Panc1 (cell line): ENCODE results near the gene ARID1A. TPM values are rescaled to one million over a fixed set of nuclear protein-coding genes. Genes with fewer than 3 reads are reported as not detected.
A peak's percentile ranks its signal among the peaks of the same experiment; 100 is the strongest.

Experiments used
- ATAC-seq: fragments of 200-7000 bp; cut with Tn5 transposase; 2 replicates; pipeline ENCODE4 v1.9.1; 2020; ENCODE audit warnings: mild to moderate bottlenecking, moderate library complexity
- BruUV-seq: library from RNA; stranded (reverse); fragments of 400-500 nt; replicated peaks from 2 replicates; lab custom pipeline; 2021; lab: Mats Ljungman, UMichigan
- CTCF ChIA-PET: fragments of 300-600 bp; sonication (Branson Sonifier 250); formaldehyde crosslinking; loops from one replicate; lab custom pipeline; 2022; ENCODE audit warnings: antibody characterized with exemption; lab: Charles Lee
- POLR2A ChIA-PET: fragments of 300-600 bp; sonication (Branson Sonifier 250); formaldehyde crosslinking; loops from one replicate; lab custom pipeline; 2022; ENCODE audit warnings: antibody characterized with exemption; lab: Charles Lee
- DNase-seq: peaks from one replicate; pipeline ENCODE4 v3.0.0-alpha.2; 2010; ENCODE audit warnings: low read depth, low spot score
- H3K27ac ChIP-seq: 2 replicates; pipeline ENCODE4 v1.5.1; 2011; ENCODE audit warnings: mild to moderate bottlenecking, low read length, inconsistent platforms
- H3K27me3 ChIP-seq: fragments of 200-500 bp; sonication (Bioruptor generic); 2 replicates; pipeline ENCODE4 v1.6.0; 2014; ENCODE audit warnings: low read length, inconsistent platforms; ENCODE audit not compliant: control insufficient read depth, insufficient read depth
- H3K36me3 ChIP-seq: fragments of 200-500 bp; sonication (Bioruptor generic); 2 replicates; pipeline ENCODE4 v1.5.1; 2014; ENCODE audit warnings: inconsistent platforms, mild to moderate bottlenecking, low read length, moderate library complexity; ENCODE audit not compliant: control insufficient read depth, insufficient read depth
- H3K4me1 ChIP-seq: 2 replicates; pipeline ENCODE4 v1.5.1; 2011; ENCODE audit warnings: inconsistent platforms, mild to moderate bottlenecking, low read length, moderate library complexity; ENCODE audit not compliant: control insufficient read depth, insufficient read depth
- H3K4me3 ChIP-seq, 2 experiments: 2 replicates each; pipeline ENCODE4 v1.5.1; 2011 to 2012; ENCODE audit warnings: low read depth in 2 of 2, low read length in 2 of 2, mild to moderate bottlenecking in 2 of 2, inconsistent platforms in 1 of 2, moderate library complexity in 1 of 2
- H3K9me3 ChIP-seq: fragments of 200-500 bp; sonication (Bioruptor generic); 2 replicates; pipeline ENCODE4 v1.5.1; 2014; ENCODE audit warnings: low read depth, mild to moderate bottlenecking, inconsistent platforms, low read length, moderate library complexity; ENCODE audit not compliant: control insufficient read depth, insufficient read depth
- POLR2AphosphoS5 ChIP-seq: IDR thresholded peaks from 2 replicates; pipeline ENCODE4 v1.6.1; 2012; ENCODE audit warnings: mild to moderate bottlenecking, low read depth, low read length, moderate library complexity
- SIN3A ChIP-seq: IDR thresholded peaks from 2 replicates; pipeline ENCODE4 v1.6.1; 2012; ENCODE audit warnings: low read depth, mild to moderate bottlenecking, low read length, moderate library complexity, borderline replicate concordance; ENCODE audit not compliant: insufficient read depth
- TCF7L2 ChIP-seq: IDR thresholded peaks from 2 replicates; pipeline ENCODE4 v1.6.1; 2011; ENCODE audit warnings: mild to moderate bottlenecking, low read depth, low read length, inconsistent platforms
- in situ Hi-C: cut with HindIII; loops from 2 replicates; pipeline ENCODE4 v1.10.0; 2016; ENCODE audit warnings: low sequenced_read_pairs, low pct_unique_long_range_greater_than_20kb
- intact Hi-C: fragments of 100-400 bp; cut with micrococcal nuclease; formaldehyde crosslinking; loops from one replicate; pipeline ENCODE4 v1.10.0; 2022; ENCODE audit not compliant: unreplicated experiment
- total RNA-seq: library from RNA; stranded (reverse); gene quantifications from one replicate; pipeline ENCODE4 v1.2.1, GENCODE V29; 2021; ENCODE audit not compliant: unreplicated experiment
- TF ChIP-seq, protein P1 (sequence below): fragments of 450-650 bp; IDR thresholded peaks from 2 replicates; pipeline ENCODE4 v1.5.1; 2017; ENCODE audit warnings: mild to moderate bottlenecking
- TF ChIP-seq, protein P2 (sequence below), 2 experiments: IDR thresholded peaks; 2 replicates each; pipeline ENCODE4 v1.6.1; 2011 to 2012; ENCODE audit warnings: low read depth in 2 of 2, control low read depth in 1 of 2, low read length in 1 of 2, mild to moderate bottlenecking in 1 of 2, moderate library complexity in 1 of 2; ENCODE audit not compliant: insufficient read depth in 1 of 2

ARID1A gene
- total RNA-seq, 1 experiment from 2014 or later = 110 TPM

DNA sequence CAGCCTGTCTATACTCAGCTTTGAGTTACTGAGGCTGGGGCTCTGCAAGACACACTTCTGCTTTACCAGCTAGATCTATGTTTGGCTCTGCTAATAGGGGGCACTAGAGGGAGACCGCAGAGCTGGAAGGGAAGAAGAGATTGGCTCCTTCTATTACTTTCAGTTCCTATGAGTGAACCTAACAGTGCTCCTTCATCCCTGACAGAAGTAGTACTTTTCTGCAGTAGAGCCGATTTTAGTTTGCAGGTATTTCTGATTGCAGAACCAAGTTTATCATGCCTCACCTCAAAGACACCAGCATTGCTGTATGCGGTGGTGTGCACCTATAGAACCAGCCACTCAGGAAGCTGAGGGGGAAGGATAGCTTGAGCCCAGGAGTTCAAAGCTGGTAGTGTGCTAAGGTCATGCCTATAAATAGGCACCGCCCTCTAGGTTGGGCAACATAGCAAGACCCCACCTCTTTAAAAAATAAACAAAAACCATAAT, 125.0 kb downstream of the ARID1A start:
- Histone ChIP-seq H3K36me3 (no peaks in the 10 kb centered on the region), H3K9me3 (no peaks in the 10 kb centered on the region), H3K4me3 (no peak overlapping the region), H3K27me3 (no peaks in the 10 kb centered on the region), H3K27ac (no peak overlapping the region), H3K4me1 (0 out of 2 replicates have a peak, but pooled peaks cover 3% of the 10 kb centered on the region)
- TF ChIP-seq SIN3A = no peak
- TF ChIP-seq, protein P1, sequence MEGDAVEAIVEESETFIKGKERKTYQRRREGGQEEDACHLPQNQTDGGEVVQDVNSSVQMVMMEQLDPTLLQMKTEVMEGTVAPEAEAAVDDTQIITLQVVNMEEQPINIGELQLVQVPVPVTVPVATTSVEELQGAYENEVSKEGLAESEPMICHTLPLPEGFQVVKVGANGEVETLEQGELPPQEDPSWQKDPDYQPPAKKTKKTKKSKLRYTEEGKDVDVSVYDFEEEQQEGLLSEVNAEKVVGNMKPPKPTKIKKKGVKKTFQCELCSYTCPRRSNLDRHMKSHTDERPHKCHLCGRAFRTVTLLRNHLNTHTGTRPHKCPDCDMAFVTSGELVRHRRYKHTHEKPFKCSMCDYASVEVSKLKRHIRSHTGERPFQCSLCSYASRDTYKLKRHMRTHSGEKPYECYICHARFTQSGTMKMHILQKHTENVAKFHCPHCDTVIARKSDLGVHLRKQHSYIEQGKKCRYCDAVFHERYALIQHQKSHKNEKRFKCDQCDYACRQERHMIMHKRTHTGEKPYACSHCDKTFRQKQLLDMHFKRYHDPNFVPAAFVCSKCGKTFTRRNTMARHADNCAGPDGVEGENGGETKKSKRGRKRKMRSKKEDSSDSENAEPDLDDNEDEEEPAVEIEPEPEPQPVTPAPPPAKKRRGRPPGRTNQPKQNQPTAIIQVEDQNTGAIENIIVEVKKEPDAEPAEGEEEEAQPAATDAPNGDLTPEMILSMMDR = peak; percentile 49; the same call in 1 of the 2 replicates
- no peak for DNase-seq
- POLR2A ChIA-PET = interaction anchor here (0.6 kb wide), 1 partner anchor 97 kb away, joined by 3 read pairs; no protein-coding TSS in a partner anchor
- CTCF ChIA-PET = no interaction called here
- intact Hi-C loops (no loop called here), in situ Hi-C loops (no loop called here)
- ATAC-seq = peak; percentile 39
- no TSS peak for BruUV-seq

DNA sequence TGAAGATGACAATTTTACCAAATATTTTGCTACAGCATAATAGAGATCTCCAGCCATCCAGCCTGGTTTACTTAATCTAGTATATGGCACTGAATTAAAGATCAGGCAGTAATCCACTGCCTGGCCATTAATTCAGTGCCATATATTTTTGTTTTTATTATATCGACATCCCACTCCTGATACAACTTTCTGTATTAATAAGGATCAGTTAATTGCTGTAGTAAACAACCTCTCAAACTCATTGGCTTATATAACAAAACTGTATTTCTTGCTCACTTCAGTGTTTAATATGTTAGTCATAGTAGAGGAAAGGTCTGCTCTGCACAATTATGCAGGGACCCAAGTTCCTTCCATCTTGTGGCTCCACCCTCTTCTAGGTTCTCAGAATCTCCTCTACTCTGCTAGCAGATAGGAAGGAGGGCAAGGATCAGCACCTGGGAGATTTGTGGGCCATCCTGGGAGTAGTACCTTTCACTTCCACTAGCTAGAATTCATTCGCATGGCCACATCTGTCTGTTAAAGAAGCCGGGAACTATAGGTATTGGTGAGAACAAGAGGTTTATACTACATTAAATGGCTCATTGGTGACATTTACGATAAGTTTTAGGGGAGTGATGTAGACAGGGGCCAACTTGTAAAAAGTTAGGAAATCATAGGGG, 127.1 kb downstream of the ARID1A start:
- in situ Hi-C loops = no loop called here
- Histone ChIP-seq H3K27ac (no peak overlapping the region), H3K36me3 (no peaks in the 10 kb centered on the region), H3K9me3 (no peaks in the 10 kb centered on the region), H3K4me1 (peaks cover 8% of the 10 kb centered on the region), H3K27me3 (no peaks in the 10 kb centered on the region), H3K4me3 (no peak overlapping the region)
- TF ChIP-seq, protein P1 = no peak
- TF ChIP-seq, protein P2, sequence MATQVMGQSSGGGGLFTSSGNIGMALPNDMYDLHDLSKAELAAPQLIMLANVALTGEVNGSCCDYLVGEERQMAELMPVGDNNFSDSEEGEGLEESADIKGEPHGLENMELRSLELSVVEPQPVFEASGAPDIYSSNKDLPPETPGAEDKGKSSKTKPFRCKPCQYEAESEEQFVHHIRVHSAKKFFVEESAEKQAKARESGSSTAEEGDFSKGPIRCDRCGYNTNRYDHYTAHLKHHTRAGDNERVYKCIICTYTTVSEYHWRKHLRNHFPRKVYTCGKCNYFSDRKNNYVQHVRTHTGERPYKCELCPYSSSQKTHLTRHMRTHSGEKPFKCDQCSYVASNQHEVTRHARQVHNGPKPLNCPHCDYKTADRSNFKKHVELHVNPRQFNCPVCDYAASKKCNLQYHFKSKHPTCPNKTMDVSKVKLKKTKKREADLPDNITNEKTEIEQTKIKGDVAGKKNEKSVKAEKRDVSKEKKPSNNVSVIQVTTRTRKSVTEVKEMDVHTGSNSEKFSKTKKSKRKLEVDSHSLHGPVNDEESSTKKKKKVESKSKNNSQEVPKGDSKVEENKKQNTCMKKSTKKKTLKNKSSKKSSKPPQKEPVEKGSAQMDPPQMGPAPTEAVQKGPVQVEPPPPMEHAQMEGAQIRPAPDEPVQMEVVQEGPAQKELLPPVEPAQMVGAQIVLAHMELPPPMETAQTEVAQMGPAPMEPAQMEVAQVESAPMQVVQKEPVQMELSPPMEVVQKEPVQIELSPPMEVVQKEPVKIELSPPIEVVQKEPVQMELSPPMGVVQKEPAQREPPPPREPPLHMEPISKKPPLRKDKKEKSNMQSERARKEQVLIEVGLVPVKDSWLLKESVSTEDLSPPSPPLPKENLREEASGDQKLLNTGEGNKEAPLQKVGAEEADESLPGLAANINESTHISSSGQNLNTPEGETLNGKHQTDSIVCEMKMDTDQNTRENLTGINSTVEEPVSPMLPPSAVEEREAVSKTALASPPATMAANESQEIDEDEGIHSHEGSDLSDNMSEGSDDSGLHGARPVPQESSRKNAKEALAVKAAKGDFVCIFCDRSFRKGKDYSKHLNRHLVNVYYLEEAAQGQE (IDR thresholded peaks at IDR 0.05; ENCODE audit: insufficient read depth in 1 of 2, low read depth in 2 of 2, low read length in 1 of 2) = no peak
- TF ChIP-seq SIN3A (no peak), POLR2AphosphoS5 (no peak), TCF7L2 (no peak)
- CTCF ChIA-PET = interaction anchor here (0.5 to 0.7 kb wide), 2 partner anchors 13 to 238 kb away, joined by 7 to 10 read pairs; no protein-coding TSS in a partner anchor
- POLR2A ChIA-PET = interaction anchor here (0.7 kb wide), 1 partner anchor 98 kb away, joined by 9 read pairs; no protein-coding TSS in a partner anchor
- no peak for ATAC-seq
- DNase-seq = no peak
- no TSS peak for BruUV-seq
- intact Hi-C loops = no loop called here
